Esophagus squamous epithelium (tissue), 5 donors: ENCODE results near the gene PRIM2. TPM values are rescaled to one million over a fixed set of nuclear protein-coding genes. Genes with fewer than 3 reads are reported as not detected.
"Not testable (repeated sequence)": the region's sequence is repeated elsewhere in the genome, so short reads cannot be mapped to it uniquely, and the experiment has no call there.

Source experiments
- DNase-seq: peaks from one replicate; lab custom pipeline; 2025; lab: John Stamatoyannopoulos, UW
- H3K27ac ChIP-seq, 4 donors: fragments of 200-600 bp; sonication (generic); one replicate each; pipeline ENCODE4 v1.5.1; 2016 to 2019; ENCODE audit warnings: mild to moderate bottlenecking in 1 of 4
- H3K27me3 ChIP-seq, 4 donors: fragments of 200-600 bp; sonication (generic); 1 replicate in 3 of 4; 2 replicates in 1 of 4; pipeline versions ENCODE4 v1.5.1 to v1.6.0; 2017 to 2021; ENCODE audit warnings: antibody characterized with exemption in 1 of 4
- H3K36me3 ChIP-seq, 3 donors: fragments of 200-600 bp; sonication (generic); one replicate each; pipeline ENCODE4 v1.5.1; 2016 to 2019
- H3K4me1 ChIP-seq, 3 donors: fragments of 200-600 bp; sonication (generic); one replicate each; pipeline ENCODE4 v1.5.1; 2017 to 2019
- H3K4me3 ChIP-seq, 4 donors: fragments of 200-600 bp; sonication (generic); 1 replicate in 3 of 4; 2 replicates in 1 of 4; pipeline ENCODE4 v1.5.1; 2016 to 2019; ENCODE audit warnings: mild to moderate bottlenecking in 2 of 4, moderate library complexity in 1 of 4
- H3K9me3 ChIP-seq, 3 donors: fragments of 200-600 bp; sonication (generic); one replicate each; pipeline ENCODE4 v1.5.1; 2016 to 2019
- CTCF ChIP-seq, 6 experiments: fragments of 450-650 bp in 4 of 6; fragments of 200-600 bp in 2 of 6; sonication (generic) in 2 of 6; IDR thresholded peaks; one replicate each; pipeline ENCODE4 v1.5.1; 2016 to 2019; ENCODE audit warnings: antibody characterized with exemption in 6 of 6, mild to moderate bottlenecking in 4 of 6, moderate library complexity in 4 of 6
- POLR2A ChIP-seq, 4 donors: fragments of 450-650 bp; IDR thresholded peaks; one replicate each; pipeline ENCODE4 v1.6.1; 2017; ENCODE audit warnings: antibody characterized with exemption in 4 of 4, mild to moderate bottlenecking in 4 of 4, moderate library complexity in 3 of 4
- WGBS, 2 donors: methylation state at CpG; one replicate each; pipeline ENCODE4 v1.1.5; 2018; 5-methylcytosine and 5-hydroxymethylcytosine counted together
- intact Hi-C: fragments of 100-400 bp; cut with DNase I; formaldehyde crosslinking; loops from one replicate; pipeline ENCODE4 v1.15.0; 2022
- total RNA-seq, 4 donors: library from RNA; depleted of rRNA; stranded (reverse); fragments of >200 nt; gene quantifications; one replicate each; pipeline ENCODE4 v1.1.0, GENCODE V29; 2016
- donor health status: DM: yes; HTN: yes; CAD: no.

PRIM2 gene
- total RNA-seq, 4 donors from 2014 or later, result 4.1 to 10.9 (median 9.8) TPM

GRCh38 chr6:57434944-57435343 is 117.5 kb downstream of the PRIM2 start:
- Histone ChIP-seq H3K27ac (no peak overlapping the region), H3K4me3 (no peak overlapping the region), H3K4me1 (no peaks in the 10 kb centered on the region), H3K27me3 (no peaks in the 10 kb centered on the region), H3K9me3 (no peaks in the 10 kb centered on the region), H3K36me3 (no peaks in the 10 kb centered on the region)
- no peak for DNase-seq
- TF ChIP-seq POLR2A (IDR thresholded peaks at IDR 0.05) (no peak), CTCF (IDR thresholded peaks at IDR 0.05) (no peak)
- intact Hi-C loops, result no loop called here
- 90 to 98% methylated on average over 4 of the region's 4 CpGs for WGBS, 2 donors

DNA sequence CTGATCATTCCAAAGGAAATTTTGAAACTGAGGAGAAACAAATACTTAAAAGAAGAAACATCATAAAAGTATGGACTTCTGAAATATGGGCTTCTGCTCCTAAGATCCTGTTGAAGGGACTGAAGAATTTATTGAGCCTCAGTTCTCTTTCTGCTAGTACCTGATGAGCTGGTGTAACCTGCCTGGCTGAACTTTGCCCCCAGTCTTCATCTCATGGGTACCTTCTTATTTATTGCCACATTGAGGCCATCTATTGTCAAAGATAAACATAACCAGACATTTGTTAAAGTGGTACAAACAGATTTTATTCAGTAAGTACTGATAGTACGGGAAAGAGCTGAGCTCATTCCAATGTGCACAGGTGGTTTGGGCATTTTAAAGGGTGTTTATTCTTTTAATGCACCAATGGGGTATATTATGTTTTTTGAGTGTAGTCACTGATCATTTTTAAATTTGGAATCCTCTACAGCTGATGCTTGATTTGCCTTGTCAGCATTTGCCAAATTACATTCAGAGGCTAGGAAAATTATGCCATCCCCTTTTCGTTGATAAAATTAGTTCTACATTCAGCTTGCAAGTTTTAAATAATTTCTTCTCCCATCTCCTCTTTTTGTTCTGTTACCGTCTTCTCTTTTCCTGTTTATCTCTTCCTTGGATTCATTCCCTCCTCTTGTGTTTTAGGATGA is 118.2 kb downstream of the PRIM2 start:
- no peak for DNase-seq
- H3K36me3 ChIP-seq, result no peaks in the 10 kb centered on the region
- H3K4me1 ChIP-seq, result no peaks in the 10 kb centered on the region
- H3K27ac ChIP-seq, result no peak overlapping the region
- 71 to 89% methylated on average over 3 of the region's 3 CpGs for WGBS, 2 donors
- no peaks in the 10 kb centered on the region for H3K9me3 ChIP-seq
- intact Hi-C loops, result no loop called here
- TF ChIP-seq POLR2A (IDR thresholded peaks at IDR 0.05) (no peak), CTCF (IDR thresholded peaks at IDR 0.05) (no peak)
- no peaks in the 10 kb centered on the region for H3K27me3 ChIP-seq
- H3K4me3 ChIP-seq, result no peak overlapping the region

DNA sequence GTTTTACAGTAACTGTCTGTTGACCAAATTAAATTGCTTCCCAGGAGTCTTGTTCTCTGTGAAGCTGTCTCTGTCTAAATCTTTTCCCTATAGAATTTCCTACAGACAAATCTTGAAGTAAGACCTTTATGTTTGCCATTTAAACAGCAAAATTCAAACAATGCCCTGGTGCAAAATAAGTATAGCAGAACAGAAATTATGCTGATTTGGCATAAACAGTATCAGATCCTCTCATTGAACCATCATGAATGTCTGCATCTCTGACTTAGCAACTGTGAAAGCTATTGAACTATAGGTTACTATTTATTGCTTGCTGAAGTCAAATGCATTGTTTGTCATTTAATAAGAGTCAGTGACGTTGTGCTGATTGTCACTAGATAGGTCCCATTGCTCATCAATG is 123.3 kb downstream of the PRIM2 start:
- DNase-seq, H3K27ac ChIP-seq, intact Hi-C loops, H3K4me3 ChIP-seq, H3K9me3 ChIP-seq, H3K36me3 ChIP-seq, H3K4me1 ChIP-seq, H3K27me3 ChIP-seq: not testable (repeated sequence)
- whole genome bisulfite sequencing, 2 donors, result 92 to 100% methylated on average over 1 of the region's 1 CpG

DNA sequence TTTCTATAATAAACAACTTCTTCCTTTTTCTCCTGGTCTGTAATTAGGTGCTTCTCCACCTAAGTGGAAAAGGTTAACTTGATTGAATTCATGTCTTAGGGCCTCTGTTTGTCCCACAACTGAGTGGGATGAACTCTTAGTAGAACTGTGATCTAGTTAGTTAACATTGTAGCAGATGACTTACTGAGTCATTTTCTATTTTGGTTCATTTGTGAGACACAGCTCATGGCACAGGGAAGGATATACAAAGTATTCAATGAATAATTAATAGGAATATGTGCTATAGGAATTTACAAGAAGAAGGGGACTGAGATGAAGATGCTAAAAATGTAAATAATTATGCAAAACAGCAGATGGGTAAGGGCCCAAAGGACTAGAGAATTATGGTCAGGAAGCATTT is 124.7 kb downstream of the PRIM2 start:
- H3K4me3 ChIP-seq, result not testable (repeated sequence)

DNA sequence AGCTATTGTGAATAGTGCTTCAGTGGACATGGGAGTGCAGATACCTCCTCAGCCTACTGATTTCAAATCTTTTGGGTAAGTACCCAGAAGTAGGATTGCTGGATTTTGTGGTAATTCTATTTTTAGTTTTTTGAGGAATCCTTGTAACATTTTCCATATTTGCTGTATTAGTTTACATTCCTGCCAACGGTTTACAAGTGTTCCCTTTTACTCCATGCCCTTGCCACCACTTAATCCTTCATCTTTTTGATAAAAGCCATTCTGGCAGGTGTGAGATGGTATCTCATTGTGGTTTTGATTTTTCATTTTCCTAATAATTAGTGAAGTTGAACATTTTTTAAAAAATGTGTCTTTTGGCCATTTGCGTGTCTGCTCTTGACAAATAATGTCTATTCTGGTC is 125.8 kb downstream of the PRIM2 start:
- DNase-seq, H3K36me3 ChIP-seq, H3K4me1 ChIP-seq, intact Hi-C loops, H3K27me3 ChIP-seq, H3K27ac ChIP-seq, H3K9me3 ChIP-seq, H3K4me3 ChIP-seq: not testable (repeated sequence)
- WGBS, 2 donors, result 77 to 85% methylated on average over 2 of the region's 2 CpGs

More for the DNA sequence above, 124.7 kb downstream of the PRIM2 start:
- DNase-seq, H3K27me3 ChIP-seq, H3K4me1 ChIP-seq, H3K36me3 ChIP-seq, H3K27ac ChIP-seq, intact Hi-C loops, H3K9me3 ChIP-seq: not testable (repeated sequence)

DNA sequence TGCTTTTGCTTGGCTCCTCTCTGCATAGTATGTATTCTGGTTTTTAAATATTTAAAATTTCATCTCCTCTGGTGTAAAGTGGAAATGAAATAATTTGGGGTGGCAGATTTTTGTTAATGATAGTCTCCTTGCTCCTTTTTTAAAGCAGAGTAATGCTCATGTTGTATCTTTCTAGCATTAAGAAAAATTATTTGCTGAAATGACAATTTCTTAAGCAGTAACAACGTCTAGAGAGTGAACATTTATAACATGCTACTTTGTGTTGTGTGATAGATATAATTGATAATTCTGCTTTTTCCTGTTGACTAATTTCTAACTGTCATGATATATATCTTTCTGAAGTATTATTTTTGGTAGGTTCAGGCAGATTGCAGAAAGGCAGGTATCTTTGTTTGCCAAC is 127.4 kb downstream of the PRIM2 start:
- H3K4me1 ChIP-seq, H3K27ac ChIP-seq, H3K27me3 ChIP-seq, H3K9me3 ChIP-seq, DNase-seq, H3K36me3 ChIP-seq, intact Hi-C loops, H3K4me3 ChIP-seq: not testable (repeated sequence)
- WGBS, 2 donors, result 80 to 87% methylated on average over 1 of the region's 1 CpG

GRCh38 chr6:57445379-57445778 is 127.9 kb downstream of the PRIM2 start:
- H3K9me3 ChIP-seq, H3K4me3 ChIP-seq, H3K27me3 ChIP-seq, intact Hi-C loops, H3K36me3 ChIP-seq, H3K4me1 ChIP-seq, DNase-seq, H3K27ac ChIP-seq: not testable (repeated sequence)

- H3K4me1 ChIP-seq, H3K9me3 ChIP-seq, H3K27me3 ChIP-seq, H3K27ac ChIP-seq, H3K36me3 ChIP-seq, intact Hi-C loops, H3K4me3 ChIP-seq, DNase-seq: not testable (repeated sequence)
- WGBS, 2 donors, result 72 to 81% methylated on average over 2 of the region's 2 CpGs
Measured at GRCh38 chr6:57445790-57446468, 128.5 kb downstream of the PRIM2 start.

GRCh38 chr6:57449496-57450066 is 132.2 kb downstream of the PRIM2 start:
- H3K27ac ChIP-seq, intact Hi-C loops, H3K27me3 ChIP-seq, H3K36me3 ChIP-seq, H3K4me1 ChIP-seq, H3K9me3 ChIP-seq, DNase-seq, H3K4me3 ChIP-seq: not testable (repeated sequence)
- WGBS, 2 donors, result 94 to 100% methylated on average over 1 of the region's 1 CpG

- H3K4me1 ChIP-seq, H3K9me3 ChIP-seq, intact Hi-C loops, H3K27ac ChIP-seq, H3K36me3 ChIP-seq, H3K27me3 ChIP-seq, H3K4me3 ChIP-seq, DNase-seq: not testable (repeated sequence)
- WGBS, 2 donors, result 54 to 75% methylated on average over 2 of the region's 2 CpGs
Measured at GRCh38 chr6:57459781-57460180, 142.4 kb downstream of the PRIM2 start.

DNA sequence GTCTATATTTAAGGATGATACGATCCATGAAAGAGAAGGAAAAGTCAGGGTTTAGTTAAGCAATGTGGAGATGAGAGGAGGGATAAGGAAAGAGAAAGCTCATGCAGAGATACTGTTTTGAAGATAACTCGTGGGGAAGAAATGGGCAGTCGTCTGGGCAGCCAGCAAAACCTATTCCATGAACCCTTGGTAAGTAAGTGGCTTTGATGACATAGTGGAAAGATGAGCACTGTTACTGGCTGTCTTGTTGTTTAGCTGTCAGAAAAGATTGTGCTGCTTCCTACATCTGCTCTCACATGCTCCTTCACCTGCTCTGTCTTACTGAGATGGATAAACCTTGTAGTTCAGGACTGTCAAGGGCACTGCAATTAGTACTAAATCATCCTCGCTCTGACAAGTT is 143.6 kb downstream of the PRIM2 start:
- H3K36me3 ChIP-seq, DNase-seq, intact Hi-C loops, H3K4me3 ChIP-seq, H3K27me3 ChIP-seq, H3K4me1 ChIP-seq, H3K27ac ChIP-seq, H3K9me3 ChIP-seq: not testable (repeated sequence)
- WGBS, 2 donors, result 69 to 82% methylated on average over 3 of the region's 4 CpGs
